HepG2 (cell line): ENCODE results near the gene TTLL6. TPM values are rescaled to one million over a fixed set of nuclear protein-coding genes. Genes with fewer than 3 reads are reported as not detected.

Experiments used
- CHD2 ChIP-seq: IDR thresholded peaks from 2 replicates; pipeline ENCODE4 v1.6.1; 2011; ENCODE audit warnings: low read depth, low read length, improper control_type of control experiment
- CTCF ChIP-seq: sonication (generic); formaldehyde crosslinking; IDR thresholded peaks from 2 replicates; pipeline ENCODE4 v1.5.0; 2020; ENCODE audit warnings: mild to moderate bottlenecking, missing genetic modification reagents, moderate library complexity
- FOXM1 ChIP-seq: sonication (generic); formaldehyde crosslinking; IDR thresholded peaks from 2 replicates; pipeline ENCODE4 v1.5.0; 2020; ENCODE audit warnings: missing genetic modification reagents
- GTF2F1 ChIP-seq: fragments of 150-350 bp; IDR thresholded peaks from 2 replicates; pipeline ENCODE4 v1.6.1; 2014; ENCODE audit warnings: low read length
- HDAC6 ChIP-seq: fragments of 200-600 bp; sonication (generic); IDR thresholded peaks from 2 replicates; pipeline ENCODE4 v1.7.0; 2017; ENCODE audit warnings: mild to moderate bottlenecking, antibody characterized with exemption, low read length, low read depth
- RERE ChIP-seq: IDR thresholded peaks from 2 replicates; pipeline ENCODE4 v1.6.1; 2016; ENCODE audit warnings: low read depth, missing genetic modification reagents, missing compliant biosample characterization
- REXO4 ChIP-seq: sonication (generic); formaldehyde crosslinking; IDR thresholded peaks from 2 replicates; pipeline ENCODE4 v1.8.0; 2022; ENCODE audit warnings: missing genetic modification reagents, mild to moderate bottlenecking, borderline replicate concordance
- TBL1XR1 ChIP-seq: fragments of 150-350 bp; IDR thresholded peaks from 2 replicates; pipeline ENCODE4 v1.6.1; 2014; ENCODE audit warnings: borderline replicate concordance, low read length; ENCODE audit not compliant: partially characterized antibody
- ZBTB21 ChIP-seq: sonication (generic); formaldehyde crosslinking; IDR thresholded peaks from 2 replicates; pipeline ENCODE4 v1.4.0; 2020; ENCODE audit warnings: missing genetic modification reagents
- ZNF430 ChIP-seq: sonication (generic); formaldehyde crosslinking; IDR thresholded peaks from 2 replicates; pipeline ENCODE4 v1.9.0; 2021; ENCODE audit warnings: mild to moderate bottlenecking, missing genetic modification reagents
- ZNF530 ChIP-seq: sonication (generic); formaldehyde crosslinking; IDR thresholded peaks from 2 replicates; pipeline ENCODE4 v1.5.0; 2020; ENCODE audit warnings: low read depth, mild to moderate bottlenecking, missing genetic modification reagents
- ZNF569 ChIP-seq: sonication (generic); formaldehyde crosslinking; IDR thresholded peaks from 2 replicates; pipeline ENCODE4 v1.5.0; 2020; ENCODE audit warnings: mild to moderate bottlenecking, missing genetic modification reagents, moderate library complexity, borderline replicate concordance
- ZNF670 ChIP-seq: sonication (generic); formaldehyde crosslinking; IDR thresholded peaks from 2 replicates; pipeline ENCODE4 v1.8.0; 2022; ENCODE audit warnings: mild to moderate bottlenecking, missing genetic modification reagents, borderline replicate concordance
- ZSCAN20 ChIP-seq: sonication (generic); formaldehyde crosslinking; IDR thresholded peaks from 2 replicates; pipeline ENCODE4 v1.4.0; 2020; ENCODE audit warnings: missing genetic modification reagents, mild to moderate bottlenecking, borderline replicate concordance
- polyA plus RNA-seq, 8 experiments: library from polyadenylated mRNA; depleted of rRNA in 3 of 8; stranded (reverse) in 7 of 8; unstranded in 1 of 8; fragments of >200 nt; fragmentation: Illumina TruSeq in 4 of 8; extraction: Trizol in 4 of 8; gene quantifications; 2 replicates each; pipeline versions ENCODE4 v1.2.1 to v1.2.3, GENCODE V29; 2011 to 2016; ENCODE audit warnings: low read depth in 4 of 8, missing spikeins in 1 of 8, mixed read lengths in 1 of 8; ENCODE audit not compliant: insufficient read depth in 1 of 8
- total RNA-seq, 5 experiments: library from RNA; depleted of rRNA; stranded (reverse); fragments of >200 nt; fragmentation: Illumina TruSeq; extraction: Trizol; gene quantifications; 2 replicates each; pipeline ENCODE4 v1.2.3, GENCODE V29; 2016; ENCODE audit warnings: low read depth in 1 of 5
- TF ChIP-seq, protein P1 (sequence below): sonication (generic); formaldehyde crosslinking; IDR thresholded peaks from 2 replicates; pipeline ENCODE4 v1.8.0; 2022; ENCODE audit warnings: mild to moderate bottlenecking, missing genetic modification reagents, borderline replicate concordance
- TF ChIP-seq, protein P2 (sequence below): IDR thresholded peaks from 2 replicates; pipeline ENCODE4 v1.6.1; 2016; ENCODE audit warnings: missing biosample characterization, missing genetic modification reagents, low read depth
- TF ChIP-seq, protein P3 (sequence below): IDR thresholded peaks from 2 replicates; pipeline ENCODE4 v1.6.1; 2012; ENCODE audit warnings: low read depth, low read length, improper control_type of control experiment

TTLL6 gene
- total and polyA plus RNA-seq, 2 of the 13 experiments (the other 11 are each of a cell fraction or from before 2014, with no cell fraction given), result 0.04 to 0.08 TPM

GRCh38 chr17:48816774-48817590 is at the start of gene TTLL6 (continued):
- no peak for TF ChIP-seq RERE (CRISPR knock-in tag)
- no peak for TF ChIP-seq FOXM1 (CRISPR knock-in tag)
- TF ChIP-seq ZNF530 (CRISPR knock-in tag), result no peak
- TF ChIP-seq ZNF430 (CRISPR knock-in tag), result no peak
- 0 out of 2 replicates have a peak, but pooled peaks have one; percentile 6 for TF ChIP-seq CTCF (CRISPR knock-in tag)
- TF ChIP-seq, protein P1, sequence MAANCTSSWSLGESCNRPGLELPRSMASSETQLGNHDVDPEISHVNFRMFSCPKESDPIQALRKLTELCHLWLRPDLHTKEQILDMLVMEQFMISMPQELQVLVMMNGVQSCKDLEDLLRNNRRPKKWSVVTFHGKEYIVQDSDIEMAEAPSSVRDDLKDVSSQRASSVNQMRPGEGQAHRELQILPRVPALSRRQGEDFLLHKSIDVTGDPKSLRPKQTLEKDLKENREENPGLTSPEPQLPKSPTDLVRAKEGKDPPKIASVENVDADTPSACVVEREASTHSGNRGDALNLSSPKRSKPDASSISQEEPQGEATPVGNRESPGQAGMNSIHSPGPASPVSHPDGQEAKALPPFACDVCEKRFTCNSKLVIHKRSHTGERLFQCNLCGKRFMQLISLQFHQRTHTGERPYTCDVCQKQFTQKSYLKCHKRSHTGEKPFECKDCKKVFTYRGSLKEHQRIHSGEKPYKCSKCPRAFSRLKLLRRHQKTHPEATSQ (CRISPR knock-in tag), result no peak
- TF ChIP-seq GTF2F1, result no peak
- no peak for TF ChIP-seq TBL1XR1
- TF ChIP-seq ZBTB21 (CRISPR knock-in tag), result no peak
- TF ChIP-seq ZNF569 (CRISPR knock-in tag), result no peak
- TF ChIP-seq ZNF670 (CRISPR knock-in tag), result no peak
- TF ChIP-seq, protein P2, sequence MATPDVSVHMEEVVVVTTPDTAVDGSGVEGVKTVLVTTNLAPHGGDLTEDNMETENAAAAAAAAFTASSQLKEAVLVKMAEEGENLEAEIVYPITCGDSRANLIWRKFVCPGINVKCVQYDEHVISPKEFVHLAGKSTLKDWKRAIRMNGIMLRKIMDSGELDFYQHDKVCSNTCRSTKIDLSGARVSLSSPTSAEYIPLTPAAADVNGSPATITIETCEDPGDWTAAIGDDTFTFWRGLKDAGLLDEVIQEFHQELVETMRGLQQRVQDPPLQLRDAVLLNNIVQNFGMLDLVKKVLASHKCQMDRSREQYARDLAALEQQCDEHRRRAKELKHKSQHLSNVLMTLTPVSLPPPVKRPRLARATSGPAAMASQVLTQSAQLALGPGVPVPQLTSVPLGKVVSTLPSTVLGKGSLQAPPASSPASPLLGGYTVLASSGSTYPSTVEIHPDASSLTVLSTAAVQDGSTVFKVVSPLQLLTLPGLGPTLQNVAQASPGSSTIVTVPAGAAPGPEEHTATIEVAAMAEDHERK, result no peak
- no peak for TF ChIP-seq CHD2
- TF ChIP-seq HDAC6, result no peak
- TF ChIP-seq, protein P3, sequence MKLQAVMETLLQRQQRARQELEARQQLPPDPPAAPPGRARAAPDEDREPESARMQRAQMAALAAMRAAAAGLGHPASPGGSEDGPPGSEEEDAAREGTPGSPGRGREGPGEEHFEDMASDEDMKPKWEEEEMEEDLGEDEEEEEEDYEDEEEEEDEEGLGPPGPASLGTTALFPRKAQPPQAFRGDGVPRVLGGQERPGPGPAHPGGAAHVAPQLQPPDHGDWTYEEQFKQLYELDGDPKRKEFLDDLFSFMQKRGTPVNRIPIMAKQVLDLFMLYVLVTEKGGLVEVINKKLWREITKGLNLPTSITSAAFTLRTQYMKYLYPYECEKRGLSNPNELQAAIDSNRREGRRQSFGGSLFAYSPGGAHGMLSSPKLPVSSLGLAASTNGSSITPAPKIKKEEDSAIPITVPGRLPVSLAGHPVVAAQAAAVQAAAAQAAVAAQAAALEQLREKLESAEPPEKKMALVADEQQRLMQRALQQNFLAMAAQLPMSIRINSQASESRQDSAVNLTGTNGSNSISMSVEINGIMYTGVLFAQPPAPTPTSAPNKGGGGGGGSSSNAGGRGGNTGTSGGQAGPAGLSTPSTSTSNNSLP, result no peak
- no peak for TF ChIP-seq REXO4 (CRISPR knock-in tag)
- TF ChIP-seq ZSCAN20 (CRISPR knock-in tag), result no peak
